ENCODE measurements around the gene ARHGAP10.

ARHGAP10 gene

DNA sequence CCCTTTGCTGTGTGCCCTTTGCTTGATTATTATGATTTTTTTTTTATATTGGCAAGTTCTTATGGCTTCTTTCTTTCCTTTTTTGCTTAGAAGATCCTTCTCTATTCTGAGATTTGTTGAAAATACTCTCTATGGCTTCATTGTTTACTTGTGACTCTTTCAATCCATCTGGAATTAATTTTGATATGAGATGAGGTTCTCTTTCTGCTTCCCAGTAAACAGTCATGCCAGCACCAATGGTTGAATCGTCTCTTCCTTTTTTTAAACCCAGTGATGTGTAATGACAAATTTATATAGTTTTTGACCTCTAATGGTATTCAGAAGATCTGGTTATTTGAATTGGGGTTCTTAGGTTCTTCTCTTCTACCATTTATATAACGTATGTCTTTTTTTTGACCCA, 121.8 kb downstream of the ARHGAP10 start:
- TF ChIP-seq, protein P1, sequence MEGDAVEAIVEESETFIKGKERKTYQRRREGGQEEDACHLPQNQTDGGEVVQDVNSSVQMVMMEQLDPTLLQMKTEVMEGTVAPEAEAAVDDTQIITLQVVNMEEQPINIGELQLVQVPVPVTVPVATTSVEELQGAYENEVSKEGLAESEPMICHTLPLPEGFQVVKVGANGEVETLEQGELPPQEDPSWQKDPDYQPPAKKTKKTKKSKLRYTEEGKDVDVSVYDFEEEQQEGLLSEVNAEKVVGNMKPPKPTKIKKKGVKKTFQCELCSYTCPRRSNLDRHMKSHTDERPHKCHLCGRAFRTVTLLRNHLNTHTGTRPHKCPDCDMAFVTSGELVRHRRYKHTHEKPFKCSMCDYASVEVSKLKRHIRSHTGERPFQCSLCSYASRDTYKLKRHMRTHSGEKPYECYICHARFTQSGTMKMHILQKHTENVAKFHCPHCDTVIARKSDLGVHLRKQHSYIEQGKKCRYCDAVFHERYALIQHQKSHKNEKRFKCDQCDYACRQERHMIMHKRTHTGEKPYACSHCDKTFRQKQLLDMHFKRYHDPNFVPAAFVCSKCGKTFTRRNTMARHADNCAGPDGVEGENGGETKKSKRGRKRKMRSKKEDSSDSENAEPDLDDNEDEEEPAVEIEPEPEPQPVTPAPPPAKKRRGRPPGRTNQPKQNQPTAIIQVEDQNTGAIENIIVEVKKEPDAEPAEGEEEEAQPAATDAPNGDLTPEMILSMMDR (IDR thresholded peaks at IDR 0.05; ENCODE audit: insufficient read depth, low read length, poor library complexity, severe bottlenecking), result no peak
- no peak for DNase-seq (ENCODE audit: extremely low read depth, insufficient read length)
- peaks cover 6% of the 10 kb centered on the region for H3K36me3 ChIP-seq (ENCODE audit: control insufficient read depth, insufficient read depth, low read length)
- no peaks in the 10 kb centered on the region for H3K27me3 ChIP-seq (replicated peaks; ENCODE audit: control insufficient read depth, insufficient read depth, low read length)
- H3K4me3 ChIP-seq (replicated peaks; ENCODE audit: low read depth, low read length), result no peak overlapping the region

DNA sequence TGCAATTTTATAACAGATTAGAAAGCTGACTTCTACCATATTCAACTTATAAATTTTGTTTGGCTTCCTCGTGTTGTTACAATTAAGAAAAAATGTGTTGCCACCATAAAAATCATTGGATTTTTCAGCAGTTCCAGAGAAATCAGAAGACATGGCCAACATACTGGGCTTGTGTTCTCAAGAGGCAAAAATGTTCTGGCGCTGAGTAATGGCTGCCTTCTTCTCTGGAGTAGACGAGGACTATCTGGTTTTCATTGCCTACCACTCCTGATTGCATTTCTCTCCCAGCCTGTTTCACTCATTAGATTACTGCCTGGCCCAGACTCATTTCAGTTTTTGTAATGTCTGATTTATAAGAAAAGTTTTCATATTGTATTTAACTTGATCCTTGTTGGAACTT, 122.3 kb downstream of the ARHGAP10 start:
- no peaks in the 10 kb centered on the region for H3K27me3 ChIP-seq (replicated peaks; ENCODE audit: control insufficient read depth, insufficient read depth, low read length)
- TF ChIP-seq, protein P1 (IDR thresholded peaks at IDR 0.05; ENCODE audit: insufficient read depth, low read length, poor library complexity, severe bottlenecking), result no peak
- H3K4me3 ChIP-seq (replicated peaks; ENCODE audit: low read depth, low read length), result no peak overlapping the region
- no peak for DNase-seq (ENCODE audit: extremely low read depth, insufficient read length)
- H3K36me3 ChIP-seq (ENCODE audit: control insufficient read depth, insufficient read depth, low read length), result peaks cover 6% of the 10 kb centered on the region

DNA sequence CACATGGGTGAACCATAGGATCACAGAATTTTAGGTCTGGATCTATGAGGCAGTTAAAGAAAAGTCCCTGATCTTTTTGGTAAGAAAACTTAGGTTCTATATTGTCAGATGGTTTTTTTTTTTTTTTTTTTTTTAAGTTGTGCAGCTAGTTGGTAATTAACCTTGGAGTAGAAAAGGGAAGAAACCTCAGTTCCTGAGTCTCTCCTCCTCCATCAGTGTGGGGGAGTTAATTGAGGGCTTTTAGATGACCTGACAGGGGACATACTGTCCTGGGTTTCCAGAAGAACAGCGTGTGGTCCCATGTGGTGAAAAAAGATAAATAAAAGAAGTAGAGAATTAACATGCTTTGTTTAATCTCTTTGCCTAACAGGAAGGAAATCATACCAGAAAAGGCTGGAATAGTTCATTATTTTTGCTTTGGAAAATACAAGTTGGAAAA, 123.7 kb downstream of the ARHGAP10 start:
- H3K36me3 ChIP-seq (ENCODE audit: control insufficient read depth, insufficient read depth, low read length), result peaks cover 2% of the 10 kb centered on the region; the same call in 1 of the 2 replicates
- DNase-seq (ENCODE audit: extremely low read depth, insufficient read length), result no peak
- H3K4me3 ChIP-seq (replicated peaks; ENCODE audit: low read depth, low read length), result no peak overlapping the region
- TF ChIP-seq, protein P1 (IDR thresholded peaks at IDR 0.05; ENCODE audit: insufficient read depth, low read length, poor library complexity, severe bottlenecking), result no peak
- H3K27me3 ChIP-seq (replicated peaks; ENCODE audit: control insufficient read depth, insufficient read depth, low read length), result no peaks in the 10 kb centered on the region

DNA sequence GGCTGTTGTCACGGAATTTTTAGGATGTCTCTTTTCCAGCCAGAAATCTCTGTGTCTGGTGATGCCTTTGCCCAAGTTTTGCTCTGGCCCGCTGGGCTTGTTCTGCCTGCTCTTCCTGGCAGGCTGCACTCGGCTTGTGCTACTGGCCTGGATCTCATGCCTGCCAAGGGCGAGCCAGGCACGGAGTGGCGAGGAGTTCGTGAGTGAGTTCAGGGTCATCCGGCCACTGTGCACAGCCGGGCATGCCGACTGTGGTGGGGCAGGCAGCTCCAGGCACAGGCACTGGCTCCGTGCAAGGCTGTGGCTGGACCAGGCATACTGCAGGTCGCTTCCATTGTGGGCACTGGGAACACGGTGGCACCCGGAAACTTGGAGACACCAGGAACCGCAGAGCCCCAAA, 129.1 kb downstream of the ARHGAP10 start:
- TF ChIP-seq, protein P1 (IDR thresholded peaks at IDR 0.05; ENCODE audit: insufficient read depth, low read length, poor library complexity, severe bottlenecking), result no peak
- no peak for DNase-seq (ENCODE audit: extremely low read depth, insufficient read length)
- Histone ChIP-seq H3K4me3 (replicated peaks; ENCODE audit: low read depth, low read length) (no peak overlapping the region), H3K36me3 (ENCODE audit: control insufficient read depth, insufficient read depth, low read length) (peaks cover 4% of the 10 kb centered on the region; the same call in 1 of the 2 replicates), H3K27me3 (replicated peaks; ENCODE audit: control insufficient read depth, insufficient read depth, low read length) (no peaks in the 10 kb centered on the region)

DNA sequence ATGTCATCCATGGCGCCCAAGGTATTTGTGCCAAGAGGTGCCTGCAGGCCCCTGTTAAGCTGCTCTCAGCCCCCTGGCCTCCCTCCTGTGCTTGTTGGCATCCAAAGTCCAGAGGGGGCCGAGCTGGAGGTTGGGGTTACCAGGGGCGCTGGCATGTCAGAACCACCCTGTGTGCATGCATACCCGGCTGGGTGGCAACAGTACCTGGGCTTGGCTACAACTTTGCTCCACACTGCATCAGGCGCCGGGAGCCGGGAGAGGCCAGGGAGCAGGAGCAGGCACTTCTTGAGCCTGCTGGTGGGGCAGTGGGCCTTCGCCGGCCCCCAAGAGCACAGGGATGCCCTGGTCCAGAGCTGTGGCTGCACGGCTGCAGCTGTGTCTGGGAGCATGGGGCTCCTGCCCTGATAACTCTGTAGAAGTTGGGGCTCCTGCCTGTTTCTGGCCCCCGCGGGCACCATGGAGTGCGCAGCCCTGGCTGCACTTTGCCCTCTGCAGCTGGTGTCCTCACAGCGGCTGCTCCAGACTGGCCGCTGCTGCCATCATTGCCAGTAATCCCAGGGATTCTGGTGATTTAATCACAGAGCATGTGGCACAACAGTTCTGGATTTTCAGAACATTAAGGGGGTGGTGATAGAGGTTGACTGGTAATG, 130.3 kb downstream of the ARHGAP10 start:
- DNase-seq (ENCODE audit: extremely low read depth, insufficient read length), result peak; percentile 8
- peaks cover 4% of the 10 kb centered on the region; the same call in 1 of the 2 replicates for H3K36me3 ChIP-seq (ENCODE audit: control insufficient read depth, insufficient read depth, low read length)
- TF ChIP-seq, protein P1 (IDR thresholded peaks at IDR 0.05; ENCODE audit: insufficient read depth, low read length, poor library complexity, severe bottlenecking), result no peak
- H3K4me3 ChIP-seq (replicated peaks; ENCODE audit: low read depth, low read length), result no peak overlapping the region
- H3K27me3 ChIP-seq (replicated peaks; ENCODE audit: control insufficient read depth, insufficient read depth, low read length), result no peaks in the 10 kb centered on the region
